ENCODE data around the gene ZNF526. TPM values are rescaled to one million over a fixed set of nuclear protein-coding genes. Genes with fewer than 3 reads are reported as not detected.

The ZNF526 gene
- total RNA-seq, 1 experiment from 2014 or later = 13.1 TPM

GRCh38 chr19:42276821-42277220 lies 56.7 kb downstream of the ZNF526 start:
- CTCF ChIA-PET = interaction anchor here (2.1 kb wide), 1 partner anchor 31 kb away, joined by 8 read pairs; no protein-coding TSS in a partner anchor

More at GRCh38 chr19:42276821-42277220, 56.7 kb downstream of the ZNF526 start:
- H3K4me2 ChIP-seq (ENCODE audit: low read length) = no peak overlapping the region
- no peaks in the 10 kb centered on the region for H4K20me1 ChIP-seq (ENCODE audit: insufficient read depth)
- ATAC-seq (no peak), DNase-seq (ENCODE audit: low read depth, low spot score) (no peak)
- no peak overlapping the region for H3K4me3 ChIP-seq (replicated peaks in 1 of 2; ENCODE audit: low read depth in 1 of 2, low read length in 2 of 2)
- no peak overlapping the region for H3K9ac ChIP-seq (ENCODE audit: low read length)
- no peaks in the 10 kb centered on the region for H3K9me2 ChIP-seq (ENCODE audit: insufficient read depth)
- TF ChIP-seq JUND (IDR thresholded peaks at IDR 0.05) (no peak), ELF1 (IDR thresholded peaks at IDR 0.05; ENCODE audit: borderline replicate concordance, low read depth) (no peak), POLR2AphosphoS5 (IDR thresholded peaks at IDR 0.05; ENCODE audit: low read depth, low read length) (no peak), EGR1 (IDR thresholded peaks at IDR 0.05; ENCODE audit: low read depth) (no peak), ZNF274 (IDR thresholded peaks at IDR 0.05; ENCODE audit: low read depth, low read length) (no peak)
- no peak overlapping the region for H3K27ac ChIP-seq (ENCODE audit: low read depth, low read length)
- peaks cover 3 to 5% of the 10 kb centered on the region in 2 experiments; a peak in 2 of 4 replicates for H3K36me3 ChIP-seq (ENCODE audit: control insufficient read depth in 1 of 2, insufficient read depth in 2 of 2, low read length in 2 of 2)
- ChIA-PET POLR2A (no interaction called here), RAD21 (ENCODE audit: low non-redundant PET in 1 of 2, low total read pairs in 2 of 2, uncharacterized antibody in 2 of 2, unreplicated experiment in 2 of 2) (no interaction called here)
- no TSS peak for BruUV-seq (replicated peaks)
- intact Hi-C loops (cut with micrococcal nuclease) = no loop called here
- no peaks in the 10 kb centered on the region; the same call in 1 of the 2 replicates for H3K79me2 ChIP-seq (ENCODE audit: insufficient read depth, low read length)
- H3K27me3 ChIP-seq (ENCODE audit: insufficient read depth, low read length) = no peaks in the 10 kb centered on the region
- H3K9me3 ChIP-seq (ENCODE audit: control insufficient read depth in 1 of 2, insufficient read depth in 1 of 2, low read depth in 1 of 2, low read length in 2 of 2) = no peaks in the 10 kb centered on the region
- H3K4me1 ChIP-seq (ENCODE audit: control insufficient read depth in 1 of 2, insufficient read depth in 2 of 2, low read length in 2 of 2) = peaks cover 27 to 41% of the 10 kb centered on the region in 2 experiments
- no peak overlapping the region for H2AFZ ChIP-seq (ENCODE audit: low read depth, low read length, poor library complexity, severe bottlenecking)

Other genes with a start within 250 kb of the ZNF526 start
- gene ATP1A3, start 226.1 kb upstream of the ZNF526 start, total RNA-seq (2021; ENCODE audit: unreplicated experiment) = 34.7 TPM
- 1.7 TPM for gene GRIK5, start 150.1 kb upstream of the ZNF526 start, total RNA-seq (2021; ENCODE audit: unreplicated experiment)
- 24.6 TPM for gene ZNF574, start 144.1 kb upstream of the ZNF526 start, total RNA-seq (2021; ENCODE audit: unreplicated experiment)
- gene POU2F2, start 87.9 kb upstream of the ZNF526 start, total RNA-seq (2021; ENCODE audit: unreplicated experiment) = 0.89 TPM
- gene DEDD2, start 2.6 kb upstream of the ZNF526 start, total RNA-seq (2021; ENCODE audit: unreplicated experiment) = 32.7 TPM
- 57.2 TPM for gene GSK3A, start 22.3 kb downstream of the ZNF526 start, total RNA-seq (2021; ENCODE audit: unreplicated experiment)
- gene ERF, start 34.8 kb downstream of the ZNF526 start, total RNA-seq (2021; ENCODE audit: unreplicated experiment) = 96.1 TPM
- 52.0 TPM for gene CIC, start 48.9 kb downstream of the ZNF526 start, total RNA-seq (2021; ENCODE audit: unreplicated experiment)
- 0.93 TPM for gene PRR19, start 81.8 kb downstream of the ZNF526 start, total RNA-seq (2021; ENCODE audit: unreplicated experiment)
- gene PAFAH1B3, start 82.3 kb downstream of the ZNF526 start, total RNA-seq (2021; ENCODE audit: unreplicated experiment) = 110 TPM
- 7.2 TPM for gene TMEM145, start 93.0 kb downstream of the ZNF526 start, total RNA-seq (2021; ENCODE audit: unreplicated experiment)
- 24.0 TPM for gene MEGF8, start 105.3 kb downstream of the ZNF526 start, total RNA-seq (2021; ENCODE audit: unreplicated experiment)
- gene CNFN, start 170.0 kb downstream of the ZNF526 start, total RNA-seq (2021; ENCODE audit: unreplicated experiment) = 13.9 TPM
- 11.3 TPM for gene LIPE, start 207.1 kb downstream of the ZNF526 start, total RNA-seq (2021; ENCODE audit: unreplicated experiment)
- gene CXCL17, start 222.6 kb downstream of the ZNF526 start, total RNA-seq (2021; ENCODE audit: unreplicated experiment) = 0.32 TPM